ENCODE measurements around the gene ZBP1. TPM values are rescaled to one million over a fixed set of nuclear protein-coding genes. Genes with fewer than 3 reads are reported as not detected.
A peak's percentile ranks its signal among the peaks of the same experiment; 100 is the strongest.
"Not testable (repeated sequence)": the region's sequence is repeated elsewhere in the genome, so short reads cannot be mapped to it uniquely, and the experiment has no call there.

ZBP1 gene
- total and polyA plus RNA-seq, 2 experiments from 2014 or later: not detected

DNA sequence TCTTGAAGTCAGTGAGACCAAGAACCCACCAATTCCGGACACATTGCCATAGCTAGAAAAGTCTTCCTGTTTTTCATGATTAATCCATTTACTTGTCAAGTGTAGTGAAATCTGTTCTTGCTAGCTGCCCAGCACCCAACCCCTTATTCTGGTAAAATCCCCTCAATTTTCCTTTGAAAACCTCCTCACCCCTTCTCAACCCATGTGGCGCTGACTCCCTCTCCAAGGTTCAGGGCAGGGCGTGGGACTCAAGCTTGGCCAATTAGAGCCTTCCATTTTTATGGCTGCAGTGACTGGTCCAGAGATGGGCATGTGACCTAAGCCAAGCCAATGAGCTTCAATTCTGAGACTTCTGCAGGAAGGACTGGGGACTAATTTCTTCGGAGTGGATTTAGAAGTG, 9.8 kb upstream of the ZBP1 start:
- Histone ChIP-seq H3K4me1 (ENCODE audit: low read depth) (no peaks in the 10 kb centered on the region), H3K9me3 (ENCODE audit: low read depth) (no peaks in the 10 kb centered on the region), H3K27ac (no peak overlapping the region), H3K4me3 (no peak overlapping the region), H3K36me3 (no peaks in the 10 kb centered on the region), H3K27me3 (no peaks in the 10 kb centered on the region)
- TF ChIP-seq, protein P1, sequence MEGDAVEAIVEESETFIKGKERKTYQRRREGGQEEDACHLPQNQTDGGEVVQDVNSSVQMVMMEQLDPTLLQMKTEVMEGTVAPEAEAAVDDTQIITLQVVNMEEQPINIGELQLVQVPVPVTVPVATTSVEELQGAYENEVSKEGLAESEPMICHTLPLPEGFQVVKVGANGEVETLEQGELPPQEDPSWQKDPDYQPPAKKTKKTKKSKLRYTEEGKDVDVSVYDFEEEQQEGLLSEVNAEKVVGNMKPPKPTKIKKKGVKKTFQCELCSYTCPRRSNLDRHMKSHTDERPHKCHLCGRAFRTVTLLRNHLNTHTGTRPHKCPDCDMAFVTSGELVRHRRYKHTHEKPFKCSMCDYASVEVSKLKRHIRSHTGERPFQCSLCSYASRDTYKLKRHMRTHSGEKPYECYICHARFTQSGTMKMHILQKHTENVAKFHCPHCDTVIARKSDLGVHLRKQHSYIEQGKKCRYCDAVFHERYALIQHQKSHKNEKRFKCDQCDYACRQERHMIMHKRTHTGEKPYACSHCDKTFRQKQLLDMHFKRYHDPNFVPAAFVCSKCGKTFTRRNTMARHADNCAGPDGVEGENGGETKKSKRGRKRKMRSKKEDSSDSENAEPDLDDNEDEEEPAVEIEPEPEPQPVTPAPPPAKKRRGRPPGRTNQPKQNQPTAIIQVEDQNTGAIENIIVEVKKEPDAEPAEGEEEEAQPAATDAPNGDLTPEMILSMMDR (IDR thresholded peaks at IDR 0.05; ENCODE audit: low read depth, low read length): no peak
- no peak for DNase-seq (ENCODE audit: low read depth in 1 of 2, low spot score in 1 of 2)

DNA sequence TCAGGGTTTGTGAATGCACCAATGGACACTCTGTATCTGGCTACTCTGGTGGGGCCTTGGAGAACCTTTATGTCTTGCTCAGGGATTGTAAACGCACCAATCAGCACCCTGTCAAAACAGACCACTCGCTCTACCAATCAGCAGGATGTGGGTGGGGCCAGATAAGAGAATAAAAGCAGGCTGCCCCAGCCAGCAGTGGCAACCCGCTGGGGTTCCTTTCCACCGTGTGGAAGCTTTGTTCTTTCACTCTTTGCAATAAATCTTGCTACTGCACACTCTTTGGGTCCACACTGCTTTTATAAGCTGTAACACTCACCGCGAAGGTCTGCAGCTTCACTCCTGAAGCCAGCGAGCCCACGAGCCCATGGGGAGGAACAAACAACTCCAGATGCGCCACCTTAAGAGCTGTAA, 9.3 kb upstream of the ZBP1 start:
- H3K4me3 ChIP-seq; H3K4me1 ChIP-seq (ENCODE audit: low read depth); H3K27ac ChIP-seq; H3K27me3 ChIP-seq; DNase-seq (ENCODE audit: low read depth in 1 of 2, low spot score in 1 of 2); H3K9me3 ChIP-seq (ENCODE audit: low read depth); H3K36me3 ChIP-seq: not testable (repeated sequence)

DNA sequence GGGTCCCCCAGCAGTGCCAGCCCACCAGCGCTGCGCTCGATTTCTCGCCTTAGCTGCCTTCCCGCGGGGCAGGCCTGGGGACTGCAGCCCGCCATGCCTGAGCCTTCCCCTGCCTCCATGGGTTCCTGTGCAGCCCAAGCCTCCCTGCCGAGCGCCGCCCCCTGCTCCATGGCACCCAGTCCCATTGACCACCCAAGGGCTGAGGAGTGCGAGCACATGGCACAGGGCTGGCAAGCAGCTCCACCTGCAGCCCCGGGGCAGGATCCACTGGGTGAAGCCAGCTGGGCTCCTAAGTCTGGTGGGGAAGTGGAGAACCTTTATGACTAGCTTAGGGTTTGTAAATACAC, 8.7 kb upstream of the ZBP1 start:
- not testable (repeated sequence) for H3K36me3 ChIP-seq; H3K27ac ChIP-seq; DNase-seq (ENCODE audit: low read depth in 1 of 2, low spot score in 1 of 2); H3K9me3 ChIP-seq (ENCODE audit: low read depth); H3K27me3 ChIP-seq; H3K4me3 ChIP-seq; H3K4me1 ChIP-seq (ENCODE audit: low read depth)

DNA sequence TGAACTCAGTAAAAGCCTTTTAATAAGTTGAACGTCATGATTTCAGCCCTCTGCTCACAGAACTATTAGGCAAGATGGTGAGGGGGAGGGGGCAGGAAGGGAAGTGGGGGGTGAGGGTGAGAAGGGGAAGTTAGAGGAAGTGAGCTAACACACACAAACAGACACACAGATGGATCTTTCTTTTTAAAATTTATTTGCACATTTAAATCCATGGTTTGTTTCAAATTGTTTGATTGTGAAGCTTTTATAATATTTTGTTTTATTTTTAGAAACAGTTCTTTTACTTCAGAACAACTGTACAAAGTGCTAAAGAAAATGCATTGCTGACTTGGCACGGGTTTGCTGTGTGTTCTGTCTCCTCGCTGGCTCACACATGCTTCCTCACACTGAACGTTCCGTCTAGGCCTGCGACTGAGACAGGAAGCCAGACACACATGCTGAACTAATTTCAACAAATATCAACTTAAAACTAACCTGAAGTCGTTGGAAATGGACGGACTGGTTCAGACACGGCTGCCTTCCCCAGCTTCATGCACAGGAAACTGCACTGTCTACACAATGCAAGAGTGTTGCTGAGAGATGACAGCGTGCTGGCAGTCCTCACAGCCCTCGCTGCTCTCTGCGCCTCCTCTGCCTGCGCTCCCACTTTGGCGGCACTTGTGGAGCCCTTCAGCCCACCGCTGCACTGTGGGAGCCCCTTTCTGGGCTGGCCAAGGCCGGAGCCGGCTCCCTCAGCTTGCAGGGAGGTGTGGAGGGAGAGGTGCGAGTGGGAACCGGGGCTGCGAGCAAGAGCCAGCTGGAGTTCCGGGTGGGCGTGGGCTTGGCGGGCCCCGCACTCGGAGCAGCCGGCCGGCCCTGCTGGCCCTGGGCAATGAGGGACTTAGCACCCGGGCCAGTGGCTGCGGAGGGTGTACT, 8.1 kb upstream of the ZBP1 start:
- Histone ChIP-seq H3K4me1 (ENCODE audit: low read depth) (no peaks in the 10 kb centered on the region), H3K36me3 (no peaks in the 10 kb centered on the region), H3K27ac (no peak overlapping the region), H3K9me3 (ENCODE audit: low read depth) (no peaks in the 10 kb centered on the region), H3K27me3 (no peaks in the 10 kb centered on the region), H3K4me3 (no peak overlapping the region)
- TF ChIP-seq, protein P1 (IDR thresholded peaks at IDR 0.05; ENCODE audit: low read depth, low read length): no peak
- peak in 1 of 2 donors; percentile 91 for DNase-seq (ENCODE audit: low read depth in 1 of 2, low spot score in 1 of 2)

DNA sequence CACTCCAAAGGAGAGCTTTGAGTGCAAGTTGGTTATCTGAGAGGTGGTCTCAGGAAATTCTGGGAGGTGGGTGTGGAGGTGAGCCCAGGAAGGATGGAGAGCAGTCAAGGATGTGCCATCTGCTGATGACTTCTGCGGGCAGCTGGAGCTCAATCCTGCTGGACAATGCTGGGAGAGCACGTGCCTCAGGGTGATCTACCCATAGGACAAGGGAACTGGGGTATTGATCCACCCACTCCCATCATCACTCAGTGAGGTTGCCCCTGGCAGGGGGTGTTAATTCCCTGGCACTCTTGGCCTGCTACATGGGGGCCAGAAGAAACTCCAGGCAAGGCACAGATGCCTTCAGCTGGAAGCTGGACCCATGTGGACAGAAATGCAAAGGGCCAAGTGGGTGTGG, 7.1 kb upstream of the ZBP1 start:
- Histone ChIP-seq H3K27ac (no peak overlapping the region), H3K4me1 (ENCODE audit: low read depth) (no peaks in the 10 kb centered on the region), H3K9me3 (ENCODE audit: low read depth) (no peaks in the 10 kb centered on the region), H3K4me3 (no peak overlapping the region), H3K27me3 (no peaks in the 10 kb centered on the region), H3K36me3 (no peaks in the 10 kb centered on the region)
- TF ChIP-seq, protein P1 (IDR thresholded peaks at IDR 0.05; ENCODE audit: low read depth, low read length): no peak
- no peak for DNase-seq (ENCODE audit: low read depth in 1 of 2, low spot score in 1 of 2)

DNA sequence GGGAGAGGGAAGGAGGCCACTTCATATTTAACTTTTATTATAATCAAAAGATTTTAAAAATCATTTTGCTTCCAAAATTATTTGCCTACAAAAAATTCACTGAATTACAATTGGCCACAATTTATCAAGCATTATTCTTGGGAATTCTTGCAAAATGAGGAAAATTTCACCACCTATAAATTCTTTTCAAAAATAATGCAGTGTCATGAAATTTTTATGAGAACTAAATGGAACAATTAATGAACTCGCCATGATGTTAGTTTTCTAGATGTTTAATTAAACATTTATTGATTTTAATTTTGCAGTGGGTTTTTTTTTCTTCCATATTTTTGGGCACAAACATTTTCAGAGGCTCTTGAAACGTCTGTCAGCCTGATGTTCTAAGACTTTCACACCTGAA, 5.8 kb upstream of the ZBP1 start:
- no peak overlapping the region for H3K27ac ChIP-seq
- H3K4me3 ChIP-seq: no peak overlapping the region
- no peak for DNase-seq (ENCODE audit: low read depth in 1 of 2, low spot score in 1 of 2)
- H3K36me3 ChIP-seq: no peaks in the 10 kb centered on the region
- H3K4me1 ChIP-seq (ENCODE audit: low read depth): no peaks in the 10 kb centered on the region
- H3K27me3 ChIP-seq: no peaks in the 10 kb centered on the region
- no peaks in the 10 kb centered on the region for H3K9me3 ChIP-seq (ENCODE audit: low read depth)
- TF ChIP-seq, protein P1 (IDR thresholded peaks at IDR 0.05; ENCODE audit: low read depth, low read length): no peak

All from cardiac muscle cell (in vitro differentiated cells and primary cell).